ENCODE results near the gene OSBPL7. TPM values are rescaled to one million over a fixed set of nuclear protein-coding genes. Genes with fewer than 3 reads are reported as not detected.

The OSBPL7 gene
- total and polyA plus RNA-seq, 2 of the 13 experiments (the other 11 are each of a cell fraction or from before 2014, with no cell fraction given) = 4.7 to 6.6 TPM

GRCh38 chr17:47840742-47841487, 19.3 kb upstream of the OSBPL7 start, which contains the start of gene SCRN2 (continued):
- TF ChIP-seq ZBTB4 (CRISPR knock-in tag; IDR thresholded peaks at IDR 0.05; ENCODE audit: borderline replicate concordance) (no peak), ZNF468 (CRISPR knock-in tag; IDR thresholded peaks at IDR 0.05) (no peak), TFDP1 (CRISPR knock-in tag; IDR thresholded peaks at IDR 0.05; ENCODE audit: borderline replicate concordance) (peak; percentile 65; the same call in 1 of the 2 replicates), NCOA1 (CRISPR knock-in tag; IDR thresholded peaks at IDR 0.05) (peak; percentile 71; the same call in 1 of the 2 replicates), ZNF260 (CRISPR knock-in tag; IDR thresholded peaks at IDR 0.05; ENCODE audit: borderline replicate concordance, low read depth) (no peak), ZNF747 (CRISPR knock-in tag; IDR thresholded peaks at IDR 0.05; ENCODE audit: borderline replicate concordance) (peak; percentile 81; the same call in 1 of the 2 replicates), RFX1 (IDR thresholded peaks at IDR 0.05) (no peak), GFI1 (CRISPR knock-in tag; IDR thresholded peaks at IDR 0.05; ENCODE audit: borderline replicate concordance) (peak; percentile 59; the same call in 1 of the 2 replicates), TMF1 (CRISPR knock-in tag; IDR thresholded peaks at IDR 0.05; ENCODE audit: low read depth) (0 out of 2 replicates have a peak, but pooled peaks have one; percentile 40), PRDM10 (CRISPR knock-in tag; IDR thresholded peaks at IDR 0.05; ENCODE audit: low read depth) (peak; percentile 33; the same call in 1 of the 2 replicates), KLF9 (CRISPR knock-in tag; IDR thresholded peaks at IDR 0.05; ENCODE audit: low read depth) (no peak), TBP (CRISPR knock-in tag; IDR thresholded peaks at IDR 0.05) (no peak), XBP1 (CRISPR knock-in tag; IDR thresholded peaks at IDR 0.05) (no peak), ZNF597 (CRISPR knock-in tag; IDR thresholded peaks at IDR 0.05) (no peak), KDM6A (CRISPR knock-in tag; IDR thresholded peaks at IDR 0.05; ENCODE audit: low read depth) (no peak), GRHL1 (CRISPR knock-in tag; conservative IDR thresholded peaks at IDR 0.05) (no peak), RBFOX2 (IDR thresholded peaks at IDR 0.05; ENCODE audit: low read depth, low read length) (peak; percentile 82), FOSL1 (CRISPR knock-in tag; IDR thresholded peaks at IDR 0.05; ENCODE audit: borderline replicate concordance) (no peak)

Measured in HepG2 (cell line).